Measurements from ENCODE around the gene FAM185A. TPM values are rescaled to one million over a fixed set of nuclear protein-coding genes. Genes with fewer than 3 reads are reported as not detected.

The FAM185A gene
- total RNA-seq: 6.7 and 8.7 TPM in 2 replicates

DNA sequence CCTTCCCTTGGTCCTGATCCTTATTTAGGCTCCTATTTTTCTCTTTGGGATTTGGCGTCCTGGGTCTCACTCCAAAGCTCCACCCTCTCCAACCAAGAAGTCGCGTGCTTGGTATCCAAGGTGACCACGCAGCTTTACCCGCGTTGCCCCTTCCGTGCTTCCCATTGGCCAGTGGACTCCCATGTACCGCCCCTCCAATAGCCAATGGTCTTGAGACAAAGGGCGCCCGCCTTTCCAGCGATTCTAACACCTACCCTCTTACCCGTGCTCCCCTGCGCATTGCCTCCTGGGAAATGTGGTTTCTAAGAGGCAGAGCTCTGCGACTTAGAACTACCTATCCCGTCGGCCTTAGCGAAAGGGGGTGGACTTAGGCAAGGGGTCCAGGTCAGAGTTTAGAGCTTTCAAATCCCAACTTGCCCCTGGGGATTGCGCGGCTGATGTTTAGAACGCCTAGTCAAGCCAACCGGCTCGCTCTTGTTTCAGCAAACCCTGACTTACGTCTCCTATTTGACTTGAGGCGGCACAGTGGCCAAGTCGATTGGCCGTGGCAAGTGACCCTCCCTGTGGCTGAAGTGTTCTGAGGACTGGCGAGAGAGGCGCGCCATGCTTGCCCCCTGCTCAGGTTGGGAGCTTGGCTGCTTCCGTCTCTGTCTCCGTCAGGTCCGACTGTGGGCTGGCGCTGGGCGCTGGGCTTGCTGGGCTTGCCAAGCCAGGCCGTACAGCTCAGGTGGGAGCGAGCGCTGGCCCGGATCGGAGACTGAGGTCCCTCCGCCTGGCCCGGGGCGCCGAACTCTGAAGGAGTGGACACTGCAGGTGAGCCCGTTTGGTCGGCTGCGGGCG is at the start of gene FAM185A:
Gene FAM185A (plus strand): TSS at position 395 of the 840 bp plus-strand sequence. CDS start 209 bp downstream, at position 604.

Other genes with a start within 250 kb of the FAM185A start
- gene RASA4B, start 231.2 kb upstream of the FAM185A start, total RNA-seq: 2.0 and 2.9 TPM in 2 replicates
- gene UPK3BL2, start 205.3 kb upstream of the FAM185A start, total RNA-seq: 0.96 and 1.7 TPM in 2 replicates
- not detected in 2 replicates for gene SPDYE2, start 197.8 kb upstream of the FAM185A start, total RNA-seq
- gene POLR2J3, start 176.4 kb upstream of the FAM185A start, total RNA-seq: 17.6 and 18.9 TPM in 2 replicates
- gene RASA4, start 132.2 kb upstream of the FAM185A start, total RNA-seq: 8.1 and 9.3 TPM in 2 replicates
- 1.7 and 6.5 TPM in 2 replicates for gene UPK3BL1, start 106.2 kb upstream of the FAM185A start, total RNA-seq
- not detected in 2 replicates for gene SPDYE2B, start 98.7 kb upstream of the FAM185A start, total RNA-seq
- 0.85 and 1.7 TPM in 2 replicates for gene POLR2J2, start 77.3 kb upstream of the FAM185A start, total RNA-seq
- gene LRRC17, start 164.0 kb downstream of the FAM185A start, total RNA-seq: 70.0 and 147 TPM in 2 replicates